Astrocyte of the cerebellum (primary cell): ENCODE data around the gene GPLD1.

Source experiments
- DNase-seq: peaks from one replicate; pipeline ENCODE4 v3.0.0-alpha.2; 2011; ENCODE audit warnings: low read depth
- H3K4me3 ChIP-seq: 2 replicates; pipeline ENCODE4 v1.5.1; 2011; ENCODE audit warnings: mild to moderate bottlenecking, low read depth, low read length, moderate library complexity
- in situ Hi-C: cut with HindIII; loops from 2 replicates; pipeline ENCODE4 v1.10.0; 2017; ENCODE audit warnings: low sequenced_read_pairs
- TF ChIP-seq, protein P1 (sequence below): IDR thresholded peaks from 2 replicates; pipeline ENCODE4 v1.5.1; 2012; ENCODE audit warnings: low read length, low read depth, moderate library complexity, mild to moderate bottlenecking; ENCODE audit errors: missing control alignments

The GPLD1 gene

DNA sequence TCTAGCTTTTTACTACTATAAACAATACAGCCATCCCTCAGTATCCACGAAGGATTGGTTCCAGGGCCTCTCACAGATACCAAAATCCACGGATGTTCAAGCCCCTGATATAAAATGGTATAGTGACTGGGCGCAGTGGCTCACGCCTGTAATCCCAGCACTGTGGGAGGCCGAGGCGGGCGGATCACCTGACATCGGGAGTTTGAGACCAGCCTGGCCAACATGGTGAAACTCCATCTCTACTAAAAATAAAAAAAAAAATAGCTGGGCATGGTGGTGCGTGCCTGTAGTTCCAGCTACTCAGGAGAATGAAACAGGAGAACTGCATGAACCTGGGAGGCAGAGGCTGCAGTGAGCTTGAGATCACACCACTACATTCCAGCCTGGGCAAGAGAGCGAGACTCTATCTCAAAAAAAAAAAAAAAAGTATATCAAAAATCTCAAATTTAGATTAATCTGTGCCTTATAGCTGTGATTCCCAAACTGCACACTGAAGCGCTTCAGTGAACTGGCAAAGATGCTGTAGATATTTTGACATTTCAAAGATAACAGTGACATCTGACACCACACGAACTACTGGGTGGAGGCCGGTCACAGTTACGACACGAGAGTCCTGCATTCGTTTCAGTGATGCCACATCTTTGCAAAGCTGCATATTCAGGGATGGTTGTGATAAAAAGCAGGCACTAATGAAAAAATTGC is 48.3 kb downstream of the GPLD1 start:
- H3K4me3 ChIP-seq = no peak overlapping the region
- in situ Hi-C loops = no loop called here
- DNase-seq = no peak
- TF ChIP-seq, protein P1, sequence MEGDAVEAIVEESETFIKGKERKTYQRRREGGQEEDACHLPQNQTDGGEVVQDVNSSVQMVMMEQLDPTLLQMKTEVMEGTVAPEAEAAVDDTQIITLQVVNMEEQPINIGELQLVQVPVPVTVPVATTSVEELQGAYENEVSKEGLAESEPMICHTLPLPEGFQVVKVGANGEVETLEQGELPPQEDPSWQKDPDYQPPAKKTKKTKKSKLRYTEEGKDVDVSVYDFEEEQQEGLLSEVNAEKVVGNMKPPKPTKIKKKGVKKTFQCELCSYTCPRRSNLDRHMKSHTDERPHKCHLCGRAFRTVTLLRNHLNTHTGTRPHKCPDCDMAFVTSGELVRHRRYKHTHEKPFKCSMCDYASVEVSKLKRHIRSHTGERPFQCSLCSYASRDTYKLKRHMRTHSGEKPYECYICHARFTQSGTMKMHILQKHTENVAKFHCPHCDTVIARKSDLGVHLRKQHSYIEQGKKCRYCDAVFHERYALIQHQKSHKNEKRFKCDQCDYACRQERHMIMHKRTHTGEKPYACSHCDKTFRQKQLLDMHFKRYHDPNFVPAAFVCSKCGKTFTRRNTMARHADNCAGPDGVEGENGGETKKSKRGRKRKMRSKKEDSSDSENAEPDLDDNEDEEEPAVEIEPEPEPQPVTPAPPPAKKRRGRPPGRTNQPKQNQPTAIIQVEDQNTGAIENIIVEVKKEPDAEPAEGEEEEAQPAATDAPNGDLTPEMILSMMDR = no peak

DNA sequence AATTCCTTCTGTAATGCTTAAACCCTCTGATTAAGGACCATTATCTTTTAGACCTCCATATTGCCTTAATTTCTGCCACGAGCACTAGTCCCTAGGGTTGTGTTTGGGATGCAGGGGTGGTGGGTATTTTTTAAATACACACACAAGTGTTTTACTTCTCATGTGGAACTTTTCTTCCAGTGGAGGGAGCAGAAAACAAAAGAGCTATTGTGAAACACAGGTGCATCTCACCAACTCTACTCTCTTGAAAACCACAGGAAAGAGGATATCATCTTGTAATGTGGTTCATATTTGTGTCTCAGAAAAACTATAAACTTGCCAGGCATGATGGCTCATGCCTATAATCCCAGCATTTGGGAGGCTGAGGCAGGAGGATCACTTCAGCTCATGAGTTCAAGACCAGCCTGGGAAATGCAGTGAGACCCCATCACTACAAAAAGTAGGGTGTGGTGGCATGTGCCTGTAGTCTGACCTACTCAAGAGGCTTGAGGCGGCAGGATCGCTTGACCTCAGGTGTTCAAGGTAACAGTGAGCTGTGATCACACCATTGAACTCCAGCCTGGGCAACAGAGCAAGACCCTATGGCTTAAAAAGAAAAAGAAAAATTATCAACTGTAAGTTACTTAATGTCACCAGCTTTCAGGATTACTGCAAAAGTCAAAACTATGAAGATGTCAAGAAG is 49.4 kb downstream of the GPLD1 start:
- TF ChIP-seq, protein P1 = no peak
- H3K4me3 ChIP-seq = no peak overlapping the region
- in situ Hi-C loops = no loop called here
- no peak for DNase-seq

DNA sequence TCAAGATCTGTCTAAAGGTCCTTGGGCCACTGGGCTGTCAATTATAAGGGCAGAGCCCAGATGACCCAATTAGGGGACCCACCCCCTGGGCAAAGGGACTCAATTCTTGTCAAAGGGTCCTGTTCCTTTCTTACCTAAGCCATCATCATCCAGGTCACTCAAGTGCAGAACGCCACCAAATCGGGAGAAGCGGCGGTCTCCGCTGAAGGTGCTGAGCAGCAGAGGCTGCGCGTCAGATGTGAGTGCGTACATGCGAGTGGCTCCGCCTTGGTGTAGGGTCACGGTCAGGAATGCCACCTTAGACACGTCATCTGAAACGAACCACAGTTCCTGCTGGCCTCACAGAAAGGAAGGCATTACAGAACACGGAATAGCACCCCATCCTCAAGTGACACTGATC is 52.4 kb downstream of the GPLD1 start:
- TF ChIP-seq, protein P1 = no peak
- no peak for DNase-seq
- in situ Hi-C loops = no loop called here
- H3K4me3 ChIP-seq = no peak overlapping the region

DNA sequence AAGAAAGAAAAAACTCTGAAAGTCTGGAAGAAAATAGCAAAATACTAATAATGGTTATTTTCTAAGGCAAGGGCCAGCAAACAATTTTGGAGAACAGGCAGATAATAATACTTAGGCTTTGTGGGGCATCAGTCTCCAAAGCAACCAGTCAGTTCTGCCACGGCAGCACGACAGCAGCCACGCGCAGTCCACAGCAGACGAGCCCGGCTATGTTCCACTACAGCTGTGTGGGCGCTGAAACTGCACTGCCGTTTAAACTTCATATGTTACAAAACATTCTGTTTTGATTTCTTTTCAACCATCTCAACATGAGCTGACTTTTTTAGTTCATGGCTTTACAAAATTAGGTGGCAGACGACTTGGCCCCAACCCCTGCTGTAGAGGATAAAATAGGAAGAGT is 56.8 kb downstream of the GPLD1 start:
- no peak overlapping the region for H3K4me3 ChIP-seq
- TF ChIP-seq, protein P1 = no peak
- in situ Hi-C loops = no loop called here
- DNase-seq = no peak

DNA sequence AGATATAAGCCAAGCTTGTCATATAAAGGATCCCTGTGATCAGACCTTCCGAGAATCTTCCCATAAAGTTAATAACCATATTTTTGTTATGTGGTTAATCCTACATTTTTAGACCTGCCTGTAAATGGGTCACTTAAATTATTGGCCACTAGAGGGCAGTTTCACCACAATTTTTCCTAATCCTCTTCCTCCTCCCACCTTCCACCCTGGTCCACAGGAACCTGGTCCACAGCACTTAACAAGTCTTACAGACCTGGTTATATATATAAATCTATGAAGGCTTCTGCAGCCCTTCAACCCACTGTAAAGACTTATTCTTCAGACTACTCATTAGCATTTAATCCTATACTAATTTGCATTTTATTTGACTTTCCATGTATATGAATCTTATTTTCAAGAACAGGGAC is 58.3 kb downstream of the GPLD1 start:
- H3K4me3 ChIP-seq = no peak overlapping the region
- DNase-seq = peak; percentile 16
- in situ Hi-C loops = no loop called here
- TF ChIP-seq, protein P1 = peak; percentile 60

GRCh38 chr6:24430086-24430485 is 59.3 kb downstream of the GPLD1 start:
- in situ Hi-C loops = no loop called here
- TF ChIP-seq, protein P1 = no peak
- no peak for DNase-seq
- H3K4me3 ChIP-seq = no peak overlapping the region
